HG03460 (cell line): ENCODE measurements around the gene RASSF8.

Source experiments
- ATAC-seq: cut with Tn5 transposase; IDR thresholded peaks from one replicate; pipeline ENCODE4 v1.9.1; 2021; ENCODE audit not compliant: unreplicated experiment

Gene RASSF8

DNA sequence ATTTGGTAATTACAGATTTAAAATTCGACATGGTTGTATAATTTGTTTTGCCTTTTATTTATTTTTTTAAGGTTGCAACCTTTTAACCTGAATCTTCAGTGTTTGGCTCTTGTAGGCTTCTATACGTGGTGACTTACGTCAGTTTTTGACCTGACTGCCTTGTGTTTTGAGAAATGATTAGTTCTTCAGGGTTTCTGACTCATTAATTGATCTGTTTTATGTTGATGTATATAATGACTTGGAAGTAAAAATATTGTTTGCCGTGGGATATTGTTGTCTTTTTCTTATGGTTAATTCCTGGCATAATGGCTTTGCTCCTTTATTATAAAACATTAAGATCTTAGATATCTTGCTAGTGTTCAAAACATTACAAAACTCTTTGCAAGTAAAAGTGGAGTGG is 2.5 kb downstream of the RASSF8 start:
- ATAC-seq, result no peak

DNA sequence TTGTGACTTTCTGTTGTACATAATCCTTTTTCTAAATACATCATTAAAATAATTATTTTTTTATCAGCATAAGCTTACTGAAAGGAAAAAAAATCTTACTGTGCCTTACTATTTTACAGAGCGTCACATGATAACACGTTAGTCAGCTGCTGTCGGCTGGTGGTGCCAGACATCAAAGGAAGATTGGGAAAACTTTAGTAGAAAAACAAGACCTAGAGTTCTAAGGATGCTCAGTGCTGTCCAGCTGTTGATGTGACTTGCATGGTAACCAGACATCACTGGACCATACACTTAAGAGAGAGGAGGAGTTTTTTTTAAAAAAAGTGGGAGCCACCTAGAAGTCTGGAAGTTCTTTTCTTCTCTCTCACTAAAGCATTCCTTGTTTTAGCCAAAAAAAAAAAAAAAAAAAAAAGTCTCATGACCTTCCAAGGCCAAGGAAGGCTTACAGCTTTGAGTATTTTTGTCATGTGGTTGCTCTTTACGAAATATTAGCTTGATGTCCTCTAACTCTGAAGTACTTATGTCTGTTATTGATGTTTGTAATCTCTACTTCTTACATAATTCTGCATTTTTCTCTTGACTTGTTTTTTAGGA is 4.5 kb downstream of the RASSF8 start:
- no peak for ATAC-seq

GRCh38 chr12:25965682-25966081 is 7.2 kb downstream of the RASSF8 start:
- no peak for ATAC-seq

DNA sequence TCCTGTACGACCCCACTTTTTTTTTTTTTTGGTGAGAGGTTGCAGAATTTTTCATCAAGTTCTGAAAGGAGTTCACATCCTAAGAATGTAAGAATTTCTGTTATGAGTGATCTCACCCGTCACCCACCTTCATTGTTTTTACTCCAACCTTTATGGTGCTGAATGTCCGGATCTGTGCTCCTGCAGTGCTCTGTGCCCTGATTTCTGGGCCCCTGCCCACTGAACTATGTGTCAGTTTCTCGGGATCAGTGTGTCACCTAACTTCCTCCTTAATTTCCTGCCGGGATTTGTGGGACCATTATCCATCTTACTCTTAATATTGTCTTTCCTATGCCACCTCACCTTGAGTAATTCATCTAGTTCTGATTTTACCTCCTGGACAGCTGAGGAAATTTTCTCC is 11.6 kb downstream of the RASSF8 start:
- no peak for ATAC-seq

- no peak for ATAC-seq
These were observed 12.6 kb downstream of the RASSF8 start for GRCh38 chr12:25970916-25971653.

GRCh38 chr12:25971654-25972041 is 13.2 kb downstream of the RASSF8 start:
- ATAC-seq, result no peak

GRCh38 chr12:25972783-25973182 is 14.3 kb downstream of the RASSF8 start:
- no peak for ATAC-seq

DNA sequence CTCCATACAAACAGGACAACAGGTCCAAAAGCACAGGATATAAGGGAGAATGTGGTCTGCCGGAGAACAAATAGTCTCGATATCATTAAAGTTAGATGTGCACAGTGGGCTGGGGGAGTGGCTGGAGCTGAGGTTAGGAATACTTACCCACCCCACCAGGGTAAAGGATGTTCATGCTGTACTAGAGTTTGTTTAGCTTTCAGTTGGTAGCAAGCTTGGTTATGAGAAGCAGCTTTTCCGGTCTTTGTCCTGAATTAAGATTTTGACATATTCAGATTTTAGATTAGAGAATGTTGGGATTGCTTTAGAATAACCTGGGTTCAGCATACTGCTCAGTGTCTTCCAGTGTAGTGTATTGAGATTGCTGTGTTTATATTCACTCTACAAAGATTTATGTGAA is 16.7 kb downstream of the RASSF8 start:
- no peak for ATAC-seq

GRCh38 chr12:25975682-25976081 is 17.2 kb downstream of the RASSF8 start:
- ATAC-seq, result no peak

DNA sequence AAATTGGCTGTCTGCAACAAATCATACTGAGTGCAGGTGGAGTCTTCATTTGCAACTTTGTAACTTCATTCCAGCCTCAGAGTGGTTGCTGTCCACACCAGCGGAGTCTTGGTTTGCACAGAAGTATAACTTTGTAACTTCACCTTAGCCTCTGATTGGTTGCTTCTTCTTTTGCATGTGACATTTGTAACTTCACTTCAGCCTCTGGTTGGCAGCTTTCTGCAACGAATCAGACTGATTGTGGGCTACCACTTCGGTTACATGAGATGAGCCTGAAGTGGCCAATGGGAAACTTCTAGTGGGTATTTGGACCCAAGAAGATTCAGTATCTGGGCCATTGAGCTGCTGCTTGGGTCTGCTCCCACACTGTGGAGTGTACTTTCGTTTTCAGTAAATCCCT is 17.8 kb downstream of the RASSF8 start:
- ATAC-seq, result no peak

GRCh38 chr12:25977047-25977446 is 18.6 kb downstream of the RASSF8 start:
- ATAC-seq, result no peak

DNA sequence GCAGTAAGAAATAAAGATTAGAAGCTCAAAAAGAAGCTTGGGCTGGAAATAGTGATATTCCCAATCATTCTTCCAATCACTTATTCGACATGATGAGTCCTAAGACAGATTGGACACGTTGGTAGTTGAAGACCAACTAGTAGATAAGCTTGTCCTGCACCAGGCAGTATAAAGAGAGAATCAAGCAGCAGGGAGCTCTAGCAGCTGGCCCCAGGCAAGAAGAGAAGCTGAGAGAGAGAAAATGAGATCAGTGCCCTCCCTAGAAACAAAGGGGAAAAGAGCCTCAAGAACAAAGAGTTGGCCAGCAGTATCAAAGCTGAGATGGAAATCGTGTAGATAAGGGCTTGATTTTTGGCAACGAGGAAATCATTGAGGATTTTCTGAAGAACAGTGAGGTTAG is 20.6 kb downstream of the RASSF8 start:
- ATAC-seq, result no peak

GRCh38 chr12:25979563-25979962 is 21.1 kb downstream of the RASSF8 start:
- ATAC-seq, result no peak

- no peak for ATAC-seq
These were observed 21.6 kb downstream of the RASSF8 start for GRCh38 chr12:25980035-25980434.

DNA sequence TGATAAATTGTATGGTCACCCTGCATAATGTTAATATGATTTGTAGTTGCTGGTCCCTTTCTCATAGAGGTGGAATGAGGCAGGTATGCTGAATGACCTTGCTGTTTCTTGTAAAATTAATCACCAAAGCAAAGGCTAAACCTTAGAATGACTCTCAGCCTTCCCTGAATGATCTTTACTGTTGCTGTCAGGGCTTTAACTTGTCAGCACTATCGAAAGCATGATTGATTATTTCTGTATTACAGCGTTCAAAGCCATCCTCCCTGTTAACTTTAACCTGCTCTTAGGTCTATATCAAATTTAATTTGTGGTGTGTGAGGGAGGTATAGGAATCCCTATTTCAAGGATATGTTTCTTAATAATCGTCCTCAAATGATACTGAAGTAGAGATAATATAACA is 23.1 kb downstream of the RASSF8 start:
- ATAC-seq, result no peak

DNA sequence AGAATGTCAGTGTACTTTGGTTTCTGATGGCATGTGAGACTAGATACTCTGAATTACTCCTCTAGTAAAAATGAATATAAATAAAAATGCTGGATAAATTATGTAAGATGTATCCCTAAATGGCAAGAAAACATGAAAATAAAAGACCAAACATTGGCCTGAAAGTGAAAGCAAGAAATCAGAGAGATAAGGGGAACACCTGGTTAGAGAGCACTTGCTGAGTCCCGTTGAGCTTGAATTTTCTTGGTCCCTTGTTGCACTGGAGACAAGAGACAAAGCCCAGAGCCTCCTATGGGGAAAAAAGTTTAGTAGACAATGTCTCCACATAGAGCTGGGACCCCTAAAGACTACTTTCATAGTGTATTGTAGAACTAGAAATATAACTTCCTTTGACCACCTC is 23.9 kb downstream of the RASSF8 start:
- no peak for ATAC-seq

DNA sequence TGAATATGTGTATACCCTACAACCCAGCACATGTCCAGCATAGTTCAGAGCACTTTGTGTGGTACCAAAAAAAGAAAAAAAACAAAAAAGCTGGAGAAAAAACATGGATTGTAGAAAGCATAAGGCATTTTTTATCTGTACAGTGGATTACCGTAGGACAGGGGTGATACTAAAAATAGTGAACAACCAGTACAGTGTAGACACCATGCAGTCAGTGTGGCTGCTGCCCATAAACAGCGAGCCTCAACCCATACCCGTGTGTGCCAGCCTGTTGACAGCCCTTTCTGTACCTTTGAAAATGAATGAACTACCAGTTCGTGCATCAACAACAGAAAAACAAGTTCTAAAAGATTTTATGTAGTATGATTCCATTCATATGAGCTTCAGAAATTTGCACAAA is 25.1 kb downstream of the RASSF8 start:
- no peak for ATAC-seq

- ATAC-seq, result no peak
These were observed 26.3 kb downstream of the RASSF8 start for GRCh38 chr12:25984759-25985158.

GRCh38 chr12:25985316-25986175 is 27.1 kb downstream of the RASSF8 start:
- ATAC-seq, result no peak

- ATAC-seq, result no peak
These were observed 27.7 kb downstream of the RASSF8 start for GRCh38 chr12:25986180-25986579.

GRCh38 chr12:25988505-25988904 is 30.0 kb downstream of the RASSF8 start:
- no peak for ATAC-seq

- no peak for ATAC-seq
These were observed 32.0 kb downstream of the RASSF8 start for GRCh38 chr12:25990495-25990894.
